ENCODE data around the gene PRR15L. TPM values are rescaled to one million over a fixed set of nuclear protein-coding genes. Genes with fewer than 3 reads are reported as not detected.
A peak's percentile ranks its signal among the peaks of the same experiment; 100 is the strongest.

PRR15L gene
- total RNA-seq, 1 experiment from 2014 or later, result not detected

DNA sequence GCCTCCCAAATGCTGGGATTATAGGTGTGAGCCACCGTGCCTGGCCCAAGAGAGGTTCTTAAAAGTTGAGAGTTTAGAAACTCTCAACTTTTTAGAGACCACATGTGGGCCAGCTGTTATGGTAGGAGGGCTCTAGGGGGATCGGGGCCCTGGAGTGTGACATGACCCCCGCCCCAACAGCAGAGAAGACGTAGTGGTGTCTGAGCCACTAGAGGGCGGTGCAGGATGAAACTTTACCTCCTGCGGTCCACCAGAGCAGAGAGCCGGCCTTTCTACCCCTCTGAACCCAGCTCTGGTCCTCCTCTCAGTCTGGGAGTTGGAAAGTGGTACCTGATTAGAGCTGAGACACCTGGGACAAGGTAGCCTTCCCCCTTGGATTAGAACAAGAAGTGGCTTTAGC, 20.6 kb upstream of the PRR15L start:
- H3K4ac ChIP-seq (ENCODE audit: low read depth, low read length), result no peak overlapping the region
- no peak overlapping the region for H3T11ph ChIP-seq (ENCODE audit: low read length)
- WGBS (ENCODE audit: extremely low coverage, insufficient read length, low lambda C conversion rate), result no CpG with 5 or more reads among the region's 7 CpGs
- H3K79me2 ChIP-seq (ENCODE audit: insufficient read depth, low read length), result no peaks in the 10 kb centered on the region
- no peaks in the 10 kb centered on the region for H3K9me3 ChIP-seq (ENCODE audit: control insufficient read depth, low read depth, low read length)
- no peak overlapping the region for H2BK12ac ChIP-seq (ENCODE audit: insufficient read length, low read depth, low read length)
- no peak overlapping the region for H2AK5ac ChIP-seq (ENCODE audit: insufficient read length, low read length)
- no peak overlapping the region for H4K5ac ChIP-seq (ENCODE audit: insufficient read length, low read depth, low read length)
- H3K56ac ChIP-seq (ENCODE audit: insufficient read length, low read depth, low read length), result no peak overlapping the region
- no peak overlapping the region for H3K27ac ChIP-seq (ENCODE audit: insufficient read length, low read depth, low read length)
- H3K4me1 ChIP-seq (ENCODE audit: insufficient read depth, low read length), result no peaks in the 10 kb centered on the region
- H2BK15ac ChIP-seq (ENCODE audit: low read depth, low read length), result no peak overlapping the region
- no peak overlapping the region for H3K4me3 Mint-ChIP-seq
- TF ChIP-seq, protein P1, sequence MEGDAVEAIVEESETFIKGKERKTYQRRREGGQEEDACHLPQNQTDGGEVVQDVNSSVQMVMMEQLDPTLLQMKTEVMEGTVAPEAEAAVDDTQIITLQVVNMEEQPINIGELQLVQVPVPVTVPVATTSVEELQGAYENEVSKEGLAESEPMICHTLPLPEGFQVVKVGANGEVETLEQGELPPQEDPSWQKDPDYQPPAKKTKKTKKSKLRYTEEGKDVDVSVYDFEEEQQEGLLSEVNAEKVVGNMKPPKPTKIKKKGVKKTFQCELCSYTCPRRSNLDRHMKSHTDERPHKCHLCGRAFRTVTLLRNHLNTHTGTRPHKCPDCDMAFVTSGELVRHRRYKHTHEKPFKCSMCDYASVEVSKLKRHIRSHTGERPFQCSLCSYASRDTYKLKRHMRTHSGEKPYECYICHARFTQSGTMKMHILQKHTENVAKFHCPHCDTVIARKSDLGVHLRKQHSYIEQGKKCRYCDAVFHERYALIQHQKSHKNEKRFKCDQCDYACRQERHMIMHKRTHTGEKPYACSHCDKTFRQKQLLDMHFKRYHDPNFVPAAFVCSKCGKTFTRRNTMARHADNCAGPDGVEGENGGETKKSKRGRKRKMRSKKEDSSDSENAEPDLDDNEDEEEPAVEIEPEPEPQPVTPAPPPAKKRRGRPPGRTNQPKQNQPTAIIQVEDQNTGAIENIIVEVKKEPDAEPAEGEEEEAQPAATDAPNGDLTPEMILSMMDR (conservative IDR thresholded peaks at IDR 0.05), result peak; percentile 91
- no peak overlapping the region for H2BK5ac ChIP-seq (ENCODE audit: insufficient read length, low read length)
- H3K27ac Mint-ChIP-seq, result no peak overlapping the region
- no peaks in the 10 kb centered on the region for H3K23me2 ChIP-seq (ENCODE audit: insufficient read length, low read depth, low read length, poor library complexity, severe bottlenecking)
- no peak overlapping the region for H3K4me2 ChIP-seq (ENCODE audit: insufficient read depth, insufficient read length, low read length)
- no peak overlapping the region for H3K9ac ChIP-seq (ENCODE audit: extremely low read depth, insufficient read length, low read length)
- no peaks in the 10 kb centered on the region for H3K27me3 Mint-ChIP-seq (ENCODE audit: low read depth)
- H3K36me3 Mint-ChIP-seq (ENCODE audit: insufficient read depth in 1 of 3, low read depth in 3 of 3), result peaks cover 40 to 90% (median 82%) of the 10 kb centered on the region in 3 experiments; a peak in 6 of 7 replicates
- H3K23ac ChIP-seq (ENCODE audit: insufficient read length, low read depth, low read length), result no peak overlapping the region
- H4K91ac ChIP-seq (ENCODE audit: insufficient read length, low read depth, low read length), result no peak overlapping the region
- no peaks in the 10 kb centered on the region for H3K79me1 ChIP-seq (ENCODE audit: insufficient read depth, low read depth, low read length, poor library complexity, severe bottlenecking)
- no peak overlapping the region for H2AFZ ChIP-seq (ENCODE audit: low read length)
- no peak overlapping the region for H2BK20ac ChIP-seq (ENCODE audit: low read depth, low read length, poor library complexity, severe bottlenecking)
- H3K4me1 Mint-ChIP-seq, result no peaks in the 10 kb centered on the region
- H3K27me3 ChIP-seq (ENCODE audit: insufficient read depth, low read length), result no peaks in the 10 kb centered on the region
- peak; percentile 87 for DNase-seq
- no peak overlapping the region for H3K18ac ChIP-seq (ENCODE audit: insufficient read length, low read depth, low read length)
- H3K14ac ChIP-seq (ENCODE audit: insufficient read depth, low read length), result no peak overlapping the region
- no peaks in the 10 kb centered on the region for H4K20me1 ChIP-seq (ENCODE audit: control insufficient read depth, insufficient read depth, insufficient read length)
- no peaks in the 10 kb centered on the region for H3K9me3 Mint-ChIP-seq
- H4K8ac ChIP-seq (replicated peaks; ENCODE audit: insufficient read length, low read depth, low read length), result no peak overlapping the region
- no peak overlapping the region for H2BK120ac ChIP-seq (ENCODE audit: low read depth, low read length, poor library complexity, severe bottlenecking)
